Stimulated activated CD8-positive, alpha-beta memory T cell treated with anti-CD3 and anti-CD28 coated beads, Interleukin-12 subunit alpha, Interleukin-12 subunit beta, amount 100 ng/mL, for 24 hours (primary cell): ENCODE measurements around the gene CFAP299.

Experiments used
- DNase-seq: peaks from one replicate; pipeline ENCODE4 v3.0.0-alpha.2; 2020; ENCODE audit errors: extremely low read depth

The CFAP299 gene

DNA sequence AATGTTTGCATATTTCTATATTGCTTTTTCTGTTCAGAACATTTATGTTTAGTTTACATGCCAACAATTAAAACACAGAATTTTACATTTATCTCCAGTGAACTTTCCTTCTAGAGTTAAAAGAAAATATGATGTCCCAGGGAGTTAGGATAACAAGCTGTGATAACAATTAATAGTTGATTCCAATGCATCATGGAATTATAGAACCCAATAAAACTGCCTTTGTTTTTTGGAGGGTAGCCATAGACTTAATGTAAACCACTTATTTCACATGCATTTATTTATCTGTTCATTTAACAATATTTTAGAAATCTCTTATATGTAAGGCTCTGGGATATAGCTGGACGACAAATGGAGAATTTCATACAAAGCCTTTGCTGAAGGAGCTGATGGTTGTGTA is 180.0 kb downstream of the CFAP299 start:
- DNase-seq: no peak

DNA sequence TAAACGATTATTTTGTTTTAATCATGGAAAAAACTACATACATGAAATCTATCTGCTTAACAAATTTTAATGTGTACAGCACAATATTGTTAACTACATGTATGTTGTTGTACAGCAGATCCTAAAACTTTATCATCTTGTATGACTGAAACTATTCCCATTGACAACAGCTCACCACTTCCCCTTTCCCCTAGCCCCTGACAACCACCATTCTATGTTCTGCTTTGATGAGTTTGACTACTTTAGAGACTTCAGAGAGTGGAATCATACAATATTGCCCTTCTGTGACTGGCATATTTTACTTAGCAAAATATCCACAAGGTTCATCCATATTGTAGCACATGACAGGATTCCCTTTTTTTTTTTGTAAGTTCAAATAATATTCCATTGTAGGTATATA is 185.9 kb downstream of the CFAP299 start:
- DNase-seq: no peak

GRCh38 chr4:80526697-80527096 is 191.2 kb downstream of the CFAP299 start:
- DNase-seq: no peak

GRCh38 chr4:80529026-80529425 is 193.5 kb downstream of the CFAP299 start:
- no peak for DNase-seq

- DNase-seq: no peak
Observed at GRCh38 chr4:80532674-80533333, 197.3 kb downstream of the CFAP299 start.

DNA sequence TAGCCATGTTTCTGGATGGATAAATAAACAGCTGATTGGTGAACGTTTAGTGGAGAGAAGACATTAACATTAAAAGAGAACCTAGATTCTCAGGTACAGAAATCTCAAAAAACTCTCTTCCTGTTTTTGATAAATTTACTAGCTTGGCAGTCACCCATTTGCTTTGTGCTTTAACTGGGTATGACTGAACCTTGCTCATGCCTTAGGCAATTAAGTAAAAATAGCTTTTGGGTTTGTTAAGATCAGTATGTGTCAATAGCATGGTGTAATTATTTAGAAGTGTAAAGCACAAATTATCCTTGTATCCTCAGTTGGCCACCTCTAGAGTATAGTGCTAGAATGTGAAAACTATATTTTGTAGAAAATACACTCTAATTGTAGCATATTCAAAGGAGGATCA is 200.0 kb downstream of the CFAP299 start:
- DNase-seq: no peak

GRCh38 chr4:80538276-80538926 is 202.9 kb downstream of the CFAP299 start:
- DNase-seq: no peak

GRCh38 chr4:80539190-80539589 is 203.7 kb downstream of the CFAP299 start:
- DNase-seq: no peak

DNA sequence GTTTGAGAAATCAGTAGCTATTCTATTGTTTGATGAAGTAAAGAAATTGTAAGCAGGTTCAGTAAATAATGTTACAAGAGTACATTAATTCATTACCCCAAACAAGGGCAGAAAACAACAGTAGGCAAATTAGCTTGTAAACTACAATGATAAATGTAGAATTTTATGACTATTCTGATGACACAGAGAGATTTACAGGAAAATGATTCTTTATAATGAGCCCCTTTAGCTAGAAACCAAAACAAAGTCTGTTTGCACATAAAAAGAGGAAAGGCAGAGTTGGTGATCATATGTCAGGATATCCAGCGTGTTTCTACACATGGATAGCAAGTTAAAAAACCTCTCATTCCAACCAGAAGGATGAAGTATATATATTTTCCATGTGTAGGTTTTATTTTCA is 204.8 kb downstream of the CFAP299 start:
- DNase-seq: no peak

- no peak for DNase-seq
Observed at GRCh38 chr4:80540785-80541469, 205.4 kb downstream of the CFAP299 start.

DNA sequence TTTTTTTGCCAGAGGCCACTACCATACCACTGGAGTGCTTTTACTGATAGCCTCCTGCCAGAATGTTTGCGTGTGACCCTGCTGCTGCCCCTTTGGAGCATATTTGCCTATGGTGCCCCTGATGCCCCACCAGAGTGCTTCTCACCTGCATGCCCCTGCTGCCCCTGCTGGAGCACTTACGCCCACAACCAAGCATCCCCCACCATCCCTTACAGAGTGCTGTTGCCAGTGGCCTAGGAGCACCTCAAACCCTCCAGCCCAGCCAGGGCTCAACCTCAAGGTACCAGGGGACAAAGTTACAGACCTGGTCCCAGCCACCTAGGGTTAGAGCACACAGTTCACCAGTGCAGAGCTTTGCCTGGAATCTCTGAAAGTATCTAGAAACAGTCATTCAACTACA is 207.2 kb downstream of the CFAP299 start:
- DNase-seq: no peak

DNA sequence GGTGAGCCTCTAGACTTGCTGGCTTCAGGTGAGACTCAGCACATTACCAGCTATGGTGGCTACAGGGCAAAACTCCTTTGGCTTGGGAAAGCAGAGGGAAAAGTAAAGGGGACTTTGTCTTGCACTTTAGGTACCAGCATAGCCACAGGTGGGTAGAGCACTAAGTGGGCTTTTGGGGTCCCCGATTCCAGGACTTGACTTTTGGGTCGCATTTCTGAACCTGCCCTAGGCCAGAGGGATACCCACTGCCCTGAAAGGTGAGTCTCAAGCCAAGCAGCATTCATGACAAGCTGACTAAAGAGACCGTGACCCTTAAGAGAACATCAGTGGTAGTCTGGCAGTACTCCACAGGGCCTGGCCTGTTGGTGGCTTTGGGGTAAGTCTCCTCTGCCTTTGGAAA is 224.8 kb downstream of the CFAP299 start:
- no peak for DNase-seq

- no peak for DNase-seq
Observed at GRCh38 chr4:80566203-80566872, 230.8 kb downstream of the CFAP299 start.

GRCh38 chr4:80568891-80569290 is 233.4 kb downstream of the CFAP299 start:
- no peak for DNase-seq

- DNase-seq: no peak
Observed at GRCh38 chr4:80576796-80577195, 241.3 kb downstream of the CFAP299 start.

- no peak for DNase-seq
Observed at GRCh38 chr4:80578001-80578400, 242.5 kb downstream of the CFAP299 start.

- DNase-seq: no peak
Observed at GRCh38 chr4:80585542-80585941, 250.0 kb downstream of the CFAP299 start.

GRCh38 chr4:80586716-80587115 is 251.2 kb downstream of the CFAP299 start:
- DNase-seq: no peak

DNA sequence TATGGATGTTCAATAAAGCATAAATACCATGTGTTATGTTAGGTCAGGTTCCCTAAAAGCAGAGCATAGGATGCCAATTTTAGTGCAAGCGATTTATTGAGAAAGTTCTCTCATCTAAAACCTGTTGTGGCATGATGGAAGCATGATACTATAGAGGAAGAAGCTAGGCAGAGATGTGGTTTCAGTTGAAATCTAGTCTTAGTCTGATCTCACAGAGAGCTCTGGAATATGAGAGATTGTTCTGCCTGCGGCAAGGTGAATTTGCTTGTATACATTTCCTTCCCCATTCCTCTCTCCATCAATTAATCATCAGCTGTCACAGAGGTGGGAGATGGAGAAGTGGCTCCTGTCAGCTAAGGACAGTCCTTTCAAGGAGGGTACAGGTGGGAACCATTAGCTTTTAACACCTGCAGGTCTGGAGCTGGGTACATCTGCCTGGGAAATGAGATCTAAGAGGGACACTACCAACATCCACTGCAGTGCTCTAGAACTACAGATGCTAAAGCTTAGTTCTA is 252.4 kb downstream of the CFAP299 start:
- no peak for DNase-seq

- no peak for DNase-seq
Observed at GRCh38 chr4:80592950-80593349, 257.4 kb downstream of the CFAP299 start.

DNA sequence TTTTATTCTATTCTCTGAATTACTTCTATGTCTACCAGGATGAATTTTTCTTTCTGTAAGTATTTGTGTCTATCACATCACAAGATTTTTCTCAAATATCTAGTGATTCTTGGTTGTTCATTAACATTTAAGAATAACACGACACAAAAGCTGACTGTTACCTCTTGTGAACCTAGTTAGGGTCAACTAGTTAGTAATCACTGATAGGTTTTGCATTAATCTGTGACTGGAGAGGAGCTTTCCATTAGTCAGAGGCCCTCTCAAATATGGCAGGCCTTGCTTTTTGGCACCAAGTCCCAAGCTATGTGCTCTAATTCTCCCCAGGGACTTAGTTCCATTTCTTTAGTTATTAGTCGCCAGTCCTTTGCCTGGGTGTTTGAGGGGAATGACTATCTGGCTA is 259.2 kb downstream of the CFAP299 start:
- no peak for DNase-seq

DNA sequence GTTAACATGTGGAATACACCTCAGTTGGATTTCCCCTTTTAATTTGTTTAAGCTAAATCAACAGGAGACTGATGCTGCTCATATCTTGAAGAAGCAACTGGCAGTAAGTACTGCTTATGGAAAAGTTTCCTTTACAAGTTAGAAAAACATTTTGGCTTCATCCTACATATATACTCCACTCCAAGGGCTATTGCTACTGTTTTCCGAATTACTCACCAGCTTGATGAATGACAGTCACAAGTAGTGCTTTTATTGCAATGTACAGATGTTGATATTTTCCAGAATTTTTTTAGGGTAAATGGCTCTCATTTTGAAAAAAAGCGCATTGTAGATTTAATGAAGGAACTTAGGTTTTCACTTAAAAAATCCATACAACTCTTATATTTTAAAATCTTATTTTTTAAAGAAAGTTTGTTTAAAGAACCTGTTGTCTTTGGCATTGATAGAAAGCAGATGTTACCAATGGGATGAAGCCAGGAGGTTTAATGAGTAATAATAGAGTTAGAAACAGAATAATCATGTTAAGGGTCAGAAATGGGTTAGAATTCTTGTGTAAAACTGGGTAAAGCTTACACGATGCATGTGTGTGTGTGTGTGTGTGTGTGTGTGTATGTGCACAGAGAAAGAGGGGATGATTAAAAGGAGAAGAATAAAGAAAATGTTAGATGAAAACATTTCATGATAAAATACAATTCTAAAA is 272.9 kb downstream of the CFAP299 start:
- DNase-seq: no peak
